Body of pancreas (tissue), 4 donors: ENCODE results near the gene MCUR1. TPM values are rescaled to one million over a fixed set of nuclear protein-coding genes. Genes with fewer than 3 reads are reported as not detected.
"Not testable (repeated sequence)": the region's sequence is repeated elsewhere in the genome, so short reads cannot be mapped to it uniquely, and the experiment has no call there.

Experiments
- ATAC-seq: fragments of 150-250 bp; one replicate; pipeline ENCODE4 v1.9.1; 2016
- DNase-seq, 4 donors: peaks; one replicate each; pipeline ENCODE4 v3.0.0-alpha.2; 2019
- H3K27ac ChIP-seq, 4 donors: fragments of 200-600 bp; sonication (generic); 1 replicate in 3 of 4; 2 replicates in 1 of 4; pipeline versions ENCODE4 v1.5.1 to v1.6.1; 2016 to 2019; ENCODE audit warnings: mild to moderate bottlenecking in 1 of 4, mixed read lengths in 1 of 4, moderate library complexity in 1 of 4
- H3K27me3 ChIP-seq, 2 donors: fragments of 200-600 bp; sonication (generic); one replicate each; pipeline ENCODE4 v1.6.0; 2016; ENCODE audit warnings: mild to moderate bottlenecking in 1 of 2
- H3K36me3 ChIP-seq, 2 donors: fragments of 200-600 bp; sonication (generic); replicated peaks in 1 of 2; 2 replicates each; pipeline ENCODE4 v1.5.1; 2016; ENCODE audit warnings: low read depth in 2 of 2; ENCODE audit not compliant: insufficient read depth in 1 of 2
- H3K4me1 ChIP-seq: fragments of 200-600 bp; sonication (generic); one replicate; pipeline ENCODE4 v1.6.0; 2016
- H3K4me3 ChIP-seq, 2 donors: fragments of 200-600 bp; sonication (generic); 1 replicate in 1 of 2; 2 replicates in 1 of 2; pipeline ENCODE4 v1.5.1; 2016 to 2019
- H3K9me3 ChIP-seq, 3 donors: fragments of 200-600 bp; sonication (generic); 1 replicate in 2 of 3; 2 replicates in 1 of 3; pipeline ENCODE4 v1.5.1; 2016
- CTCF ChIP-seq, 7 experiments: fragments of 450-650 bp in 4 of 7; fragments of 200-600 bp in 3 of 7; sonication (generic) in 3 of 7; IDR thresholded peaks; one replicate each; pipeline ENCODE4 v1.5.1; 2016 to 2019; ENCODE audit warnings: antibody characterized with exemption in 7 of 7
- POLR2A ChIP-seq, 3 donors: fragments of 450-650 bp; IDR thresholded peaks; one replicate each; pipeline ENCODE4 v1.6.1; 2016; ENCODE audit warnings: antibody characterized with exemption in 3 of 3, mild to moderate bottlenecking in 2 of 3
- WGBS, 2 donors: methylation state at CpG; one replicate each; pipeline ENCODE4 v1.1.5; 2017; 5-methylcytosine and 5-hydroxymethylcytosine counted together
- intact Hi-C: fragments of 100-400 bp; cut with DNase I; formaldehyde crosslinking; loops from one replicate; pipeline ENCODE4 v1.15.1; 2023
- total RNA-seq, 2 donors: library from RNA; depleted of rRNA; stranded (reverse); fragments of >200 nt; gene quantifications; one replicate each; pipeline ENCODE4 v1.1.0, GENCODE V29; 2016

MCUR1 gene
- 10 to 100 TPM; 10.4 to 20.8 TPM for total RNA-seq

- TF ChIP-seq CTCF (IDR thresholded peaks at IDR 0.05) = peak in 3 of 7 experiments; percentile 5 to 36 (median 7)
- TF ChIP-seq POLR2A (IDR thresholded peaks at IDR 0.05) = peak; percentile 86 to 88 (median 87)
- Histone ChIP-seq H3K4me3 (peak within 1 kb of the TSS; percentile 38 to 92), H3K9me3 (no peaks in the 10 kb centered on the region), H3K36me3 (no peaks in the 10 kb centered on the region), H3K27ac (peak within 1 kb of the TSS; percentile 88 to 97 (median 92)), H3K4me1 (peaks cover 35% of the 10 kb centered on the region), H3K27me3 (no peaks in the 10 kb centered on the region)
- DNase-seq = peak; percentile 91 to 93 (median 92)
- 0 to 1% methylated on average over 2 to 68 of the region's 81 CpGs for WGBS, 2 donors
- ATAC-seq = peak; percentile 90
- intact Hi-C loops = no loop called here
Measured at GRCh38 chr6:13814176-13814937, at the start of gene MCUR1. Gene MCUR1, minus strand, starts transcription at chr6:13814557. Its CDS starts 128 bp downstream, at chr6:13814429.

- H3K27ac ChIP-seq = no peak overlapping the region
- no peaks in the 10 kb centered on the region for H3K9me3 ChIP-seq
- intact Hi-C loops = no loop called here
- no peaks in the 10 kb centered on the region for H3K36me3 ChIP-seq
- TF ChIP-seq CTCF (IDR thresholded peaks at IDR 0.05) (no peak), POLR2A (IDR thresholded peaks at IDR 0.05) (no peak)
- peaks cover 8% of the 10 kb centered on the region for H3K4me1 ChIP-seq
- H3K4me3 ChIP-seq = no peak overlapping the region
- no peak for DNase-seq
- H3K27me3 ChIP-seq = peaks cover 0 to 10% of the 10 kb centered on the region in 2 donors
- ATAC-seq = no peak
- WGBS, 2 donors = 24 to 29% methylated on average over 2 of the region's 2 CpGs
Measured at GRCh38 chr6:13863699-13864155, 49.4 kb upstream of the MCUR1 start.

GRCh38 chr6:13860556-13861185 lies 46.3 kb upstream of the MCUR1 start:
- not testable (repeated sequence) for H3K4me1 ChIP-seq

GRCh38 chr6:13859871-13860555 lies 45.7 kb upstream of the MCUR1 start:
- DNase-seq = peak in 1 of 4 donors; percentile 11
- no peaks in the 10 kb centered on the region for H3K36me3 ChIP-seq
- no peak overlapping the region for H3K27ac ChIP-seq
- intact Hi-C loops = no loop called here
- no peak overlapping the region for H3K4me3 ChIP-seq
- TF ChIP-seq POLR2A (IDR thresholded peaks at IDR 0.05) = no peak
- TF ChIP-seq CTCF (IDR thresholded peaks at IDR 0.05) = no peak
- H3K4me1 ChIP-seq = peaks cover 8% of the 10 kb centered on the region
- 25 to 49% methylated on average over 25 to 63 of the region's 66 CpGs for WGBS, 2 donors
- no peak for ATAC-seq
- no peaks in the 10 kb centered on the region for H3K9me3 ChIP-seq
- peaks cover 0 to 10% of the 10 kb centered on the region in 2 donors for H3K27me3 ChIP-seq

More at GRCh38 chr6:13860556-13861185, 46.3 kb upstream of the MCUR1 start:
- H3K36me3 ChIP-seq, ATAC-seq, H3K9me3 ChIP-seq, H3K27me3 ChIP-seq, H3K4me3 ChIP-seq, H3K27ac ChIP-seq, DNase-seq, intact Hi-C loops: not testable (repeated sequence)
- 83 to 85% methylated on average over 2 of the region's 3 CpGs for WGBS, 2 donors

GRCh38 chr6:13854716-13855250 lies 40.4 kb upstream of the MCUR1 start:
- Histone ChIP-seq H3K4me1 (peaks cover 3% of the 10 kb centered on the region), H3K9me3 (no peaks in the 10 kb centered on the region), H3K4me3 (no peak overlapping the region), H3K36me3 (no peaks in the 10 kb centered on the region), H3K27me3 (peaks cover 0 to 4% of the 10 kb centered on the region in 2 donors), H3K27ac (no peak overlapping the region)
- intact Hi-C loops = no loop called here
- ATAC-seq (no peak), DNase-seq (no peak)
- 85 to 91% methylated on average over 28 to 34 of the region's 34 CpGs for WGBS, 2 donors
- no peak for TF ChIP-seq CTCF (IDR thresholded peaks at IDR 0.05)
- no peak for TF ChIP-seq POLR2A (IDR thresholded peaks at IDR 0.05)
